AG20443 (cell line): ENCODE results near the gene CTNNA3.

Experiments
- DNase-seq: peaks from one replicate; pipeline ENCODE4 v3.0.0; 2012; ENCODE audit warnings: low spot score, mixed read lengths

The CTNNA3 gene

DNA sequence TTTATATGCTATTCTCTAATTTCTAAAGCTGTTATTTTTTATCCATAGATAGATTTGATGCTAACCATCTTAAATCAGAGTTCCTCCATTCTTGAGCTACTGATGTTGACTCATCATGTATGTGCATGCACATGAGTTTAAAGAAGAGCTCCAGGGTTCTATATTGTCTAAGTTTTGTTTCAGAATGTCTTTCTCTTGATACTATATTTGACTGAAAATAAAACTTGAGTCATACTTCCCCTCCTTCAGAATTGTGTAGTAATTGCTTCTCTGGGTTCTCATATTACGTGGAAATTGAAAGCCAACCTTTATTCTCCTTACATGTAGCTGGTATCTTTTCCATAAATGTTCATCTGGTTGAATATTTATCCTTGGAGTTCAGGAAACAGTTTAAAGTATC is 680.8 kb downstream of the CTNNA3 start:
- no peak for DNase-seq

DNA sequence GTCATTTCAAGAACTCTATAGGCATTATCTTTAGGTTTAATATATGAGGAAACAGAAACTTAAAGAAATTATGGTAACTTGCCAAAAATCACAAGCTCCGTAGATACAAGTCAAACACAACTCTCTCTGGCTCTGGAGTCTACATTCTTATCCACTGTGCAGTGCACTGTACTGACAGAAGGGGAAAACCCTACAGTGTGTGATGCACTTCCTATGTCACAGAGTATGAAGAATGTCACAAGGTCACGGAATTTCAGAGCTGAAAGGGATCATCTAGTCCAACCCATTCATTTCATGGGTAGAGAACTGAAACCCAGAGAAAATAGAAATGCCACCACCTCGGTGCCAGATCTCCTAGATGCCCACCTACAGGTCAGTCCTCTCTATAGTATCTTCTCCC is 684.0 kb downstream of the CTNNA3 start:
- DNase-seq = no peak

DNA sequence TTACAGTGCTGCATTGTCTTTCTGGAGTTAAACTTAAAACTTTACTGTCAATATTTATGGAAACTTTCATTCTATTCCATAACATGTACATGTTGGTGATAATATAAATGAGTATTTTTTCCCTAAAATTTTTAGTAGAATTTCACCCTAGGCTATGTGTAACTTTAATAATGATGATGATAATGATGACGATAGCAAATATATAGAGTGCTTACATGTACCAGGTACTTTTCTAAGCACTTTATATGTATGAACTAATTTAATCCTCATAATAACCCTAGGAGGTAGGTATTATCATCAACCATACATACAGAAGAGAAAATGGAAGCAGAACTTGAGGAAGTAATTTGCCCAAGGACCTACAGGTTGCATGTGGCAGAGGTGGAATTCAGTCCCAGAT is 684.5 kb downstream of the CTNNA3 start:
- DNase-seq = no peak

DNA sequence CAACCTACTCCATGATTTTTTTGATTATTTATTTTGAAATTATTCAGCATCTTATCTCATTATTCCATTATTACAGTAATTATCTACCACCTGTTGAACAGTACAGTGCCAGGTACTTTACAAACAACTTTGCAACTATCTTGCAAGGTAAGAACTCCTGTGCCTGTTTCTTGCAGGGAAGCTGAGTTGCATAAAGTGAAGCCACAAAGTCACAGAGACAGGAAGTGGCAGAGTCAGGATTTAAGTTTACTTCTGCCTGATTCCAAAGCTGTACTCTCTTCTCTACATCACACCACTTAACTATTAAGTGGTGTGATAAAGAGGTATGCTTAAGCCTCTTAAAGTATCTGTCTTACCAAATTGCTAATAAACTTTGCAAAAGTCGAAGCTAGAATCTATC is 690.0 kb downstream of the CTNNA3 start:
- no peak for DNase-seq

DNA sequence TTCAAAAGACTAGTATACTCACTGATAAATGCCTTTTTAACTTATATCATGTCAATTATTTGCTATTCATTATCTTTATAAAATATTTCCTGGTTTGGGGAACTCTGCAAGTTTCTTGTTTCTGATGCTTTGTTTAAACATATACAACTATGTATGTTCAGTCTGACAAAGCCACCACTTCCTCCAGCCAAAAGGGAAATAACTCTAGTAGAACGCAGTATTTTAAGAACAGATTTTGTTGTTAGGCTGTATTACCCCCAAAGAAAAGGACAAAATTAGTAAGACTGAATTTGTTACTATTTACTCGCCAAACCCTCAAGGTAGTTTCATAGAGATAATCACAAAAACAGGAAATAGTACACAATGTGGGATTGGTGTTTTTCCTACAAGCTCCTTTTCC is 691.3 kb downstream of the CTNNA3 start:
- DNase-seq = no peak

DNA sequence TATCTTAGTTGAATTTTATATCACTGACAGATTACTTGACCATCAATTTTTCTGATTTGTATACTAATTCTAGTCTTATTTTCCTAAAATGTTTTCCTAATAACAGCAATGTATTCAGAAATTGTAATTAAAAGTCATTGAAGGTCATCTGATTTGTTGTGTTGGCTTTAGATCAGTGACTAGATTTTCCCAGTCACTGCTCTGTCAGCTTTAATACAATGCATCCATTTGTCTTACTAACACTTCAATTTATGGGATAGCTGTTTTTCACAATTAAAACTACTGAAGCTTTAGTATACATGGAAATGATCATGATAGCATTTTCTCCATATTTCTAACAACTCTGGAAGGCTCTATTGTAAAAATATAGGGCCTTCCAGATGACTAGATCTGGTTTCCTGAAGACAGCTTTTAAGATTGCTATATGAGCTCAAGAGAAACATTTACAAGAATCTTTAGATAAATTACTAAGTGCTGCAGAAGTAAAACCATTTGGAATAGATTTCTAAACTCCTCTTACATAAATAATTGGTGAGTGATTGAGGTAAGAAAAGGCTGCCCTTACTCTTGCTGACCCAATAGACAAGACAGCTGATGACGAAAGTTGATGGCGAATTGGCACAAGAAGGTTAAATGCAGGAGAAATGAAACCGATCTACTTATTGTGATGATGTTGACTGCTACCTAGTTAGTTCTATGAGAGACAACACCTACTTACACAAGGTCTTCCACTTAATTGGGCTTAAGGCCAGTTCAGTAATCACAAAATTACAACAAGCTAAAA is 696.0 kb downstream of the CTNNA3 start:
- no peak for DNase-seq

DNA sequence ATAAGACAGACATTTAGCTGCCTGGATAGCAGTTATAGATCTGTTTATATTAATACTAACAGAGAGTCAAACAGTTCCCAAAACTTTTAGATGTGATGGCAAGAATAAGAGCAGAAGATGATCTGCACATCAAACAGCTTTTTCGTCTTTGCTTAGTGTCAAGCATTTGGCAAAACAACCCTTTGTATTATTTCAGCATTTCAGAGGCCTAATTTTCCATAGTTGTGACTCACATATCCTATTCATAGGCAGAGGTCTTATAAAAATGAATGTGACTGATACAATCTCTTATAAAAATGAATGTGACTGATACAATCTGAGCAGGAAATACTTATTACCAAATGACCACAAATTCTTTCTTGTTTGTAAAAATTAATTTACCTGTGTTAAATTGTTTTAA is 699.0 kb downstream of the CTNNA3 start:
- no peak for DNase-seq

DNA sequence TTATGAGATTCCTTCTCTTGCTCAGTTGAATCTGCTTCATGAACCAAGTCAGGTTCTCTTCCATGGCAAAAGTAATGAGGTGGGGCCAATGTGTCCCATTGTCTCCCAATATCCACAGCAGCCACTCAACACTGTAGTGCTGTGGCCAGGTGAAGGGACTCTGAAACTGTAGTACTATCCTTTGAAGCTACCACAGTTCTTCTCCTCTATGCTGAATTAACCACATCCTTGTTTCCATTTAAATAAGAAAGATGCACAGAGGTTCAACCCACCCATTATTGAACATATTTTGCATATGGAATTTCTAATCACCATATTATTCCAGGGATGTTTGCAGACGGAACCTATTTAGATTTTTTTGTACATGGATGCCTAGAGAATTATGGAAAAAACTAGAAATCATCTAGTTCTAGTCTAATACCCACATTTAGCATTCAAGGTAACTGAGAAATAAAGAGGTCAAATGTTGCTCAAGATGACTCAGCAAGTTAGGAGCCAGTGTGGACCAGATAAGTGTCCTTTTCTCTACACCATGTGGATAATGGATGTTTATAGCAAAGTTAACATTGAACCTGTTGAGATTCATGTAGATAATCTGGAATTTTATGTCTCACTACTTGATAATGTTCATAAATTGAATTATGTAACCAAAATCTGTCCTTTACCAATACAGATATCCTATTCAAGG is 705.7 kb downstream of the CTNNA3 start:
- DNase-seq = no peak

DNA sequence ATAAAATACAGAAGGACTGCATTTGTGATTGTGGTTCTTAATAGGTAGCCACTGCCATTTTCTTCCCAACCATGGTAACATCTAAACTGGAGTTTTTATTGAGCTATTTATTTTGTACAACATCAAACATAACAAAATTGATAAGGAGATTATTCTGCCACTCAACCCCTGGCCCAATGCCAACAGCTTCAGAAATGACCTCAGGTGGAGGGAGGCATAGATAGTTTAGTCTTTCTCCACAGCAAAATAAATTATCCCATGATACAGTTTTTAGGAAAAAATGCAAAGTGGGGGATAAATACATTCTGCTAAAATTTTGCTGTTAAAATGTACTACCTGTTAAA is 712.5 kb downstream of the CTNNA3 start:
- DNase-seq = no peak

DNA sequence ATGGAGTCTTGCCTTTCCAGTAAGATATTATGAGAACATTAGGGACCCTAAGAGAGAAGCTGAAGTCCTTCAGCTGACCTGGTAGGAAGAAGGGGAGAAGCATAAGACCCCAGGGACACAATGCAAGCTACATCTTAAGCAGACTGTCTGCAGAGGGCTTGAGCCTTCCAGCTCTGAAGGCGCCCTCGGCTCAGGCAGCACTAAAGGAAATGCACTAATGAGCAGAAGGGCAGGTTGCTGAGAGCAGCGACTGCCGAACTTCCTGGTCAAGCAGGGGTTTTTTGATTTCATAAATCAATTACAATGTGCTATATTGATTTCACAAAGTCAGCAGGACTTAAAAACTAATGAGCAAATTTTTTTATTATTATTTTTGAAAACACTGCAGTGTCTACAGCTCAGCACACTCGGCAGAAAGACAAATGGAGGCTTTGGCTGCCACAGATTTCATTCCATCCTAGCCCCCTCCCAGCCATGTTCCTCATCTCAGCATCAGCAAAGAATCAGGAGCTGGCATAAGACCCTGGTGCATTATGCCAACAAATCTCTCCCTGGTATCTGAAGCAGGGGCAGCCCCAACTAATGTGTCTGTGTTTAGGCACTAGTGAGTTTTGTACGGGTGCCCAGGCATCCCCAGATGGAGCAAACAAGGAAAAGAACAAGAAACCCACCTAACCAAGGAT is 713.1 kb downstream of the CTNNA3 start:
- DNase-seq = no peak

DNA sequence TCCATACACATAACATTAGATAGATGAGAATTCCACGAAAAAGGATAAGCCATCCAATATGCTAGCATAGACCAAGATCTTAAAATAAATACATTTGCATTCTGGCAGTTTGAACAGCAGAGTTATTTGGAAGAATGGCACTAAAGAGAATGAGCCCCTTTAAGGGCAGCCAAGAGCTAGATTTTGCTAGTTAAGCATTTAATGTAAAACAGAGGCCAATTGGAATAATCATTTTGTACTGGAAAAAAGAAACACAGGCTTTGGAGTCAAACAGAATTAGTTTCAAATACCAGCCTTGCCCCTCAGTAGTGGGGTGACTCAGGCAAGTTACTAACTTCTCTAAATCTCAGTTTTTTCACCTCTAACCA is 714.0 kb downstream of the CTNNA3 start:
- no peak for DNase-seq

DNA sequence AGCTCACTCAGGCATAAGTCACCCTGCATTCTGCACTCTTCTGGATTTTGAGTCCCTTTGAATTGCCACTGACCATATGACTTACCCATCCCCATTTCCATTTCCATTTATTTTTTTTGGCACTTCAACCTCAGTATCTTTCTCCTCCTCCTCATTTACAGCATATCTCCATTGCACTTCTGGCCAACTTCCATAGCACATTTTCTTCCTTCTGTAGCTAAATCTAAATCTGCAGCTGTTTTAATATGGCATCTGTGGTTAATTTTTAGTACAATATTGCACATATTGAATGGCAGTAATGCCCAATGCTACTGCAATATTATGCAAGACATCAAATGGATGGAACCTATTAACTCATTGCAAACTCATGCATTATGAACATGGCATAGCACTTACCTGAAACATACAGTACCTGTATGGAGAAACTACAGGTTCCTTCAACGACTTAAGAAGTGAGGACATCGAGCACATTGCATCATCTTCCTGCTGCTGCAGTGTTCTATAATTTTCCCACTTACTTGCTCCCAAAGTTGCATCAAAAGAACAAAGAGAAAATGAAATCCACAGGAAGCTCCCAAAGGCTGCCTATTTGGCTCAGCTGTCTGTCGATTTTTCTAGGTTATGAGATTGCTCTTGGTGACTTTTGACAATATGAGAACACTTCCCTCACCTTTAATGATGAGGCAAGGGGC is 714.5 kb downstream of the CTNNA3 start:
- no peak for DNase-seq

DNA sequence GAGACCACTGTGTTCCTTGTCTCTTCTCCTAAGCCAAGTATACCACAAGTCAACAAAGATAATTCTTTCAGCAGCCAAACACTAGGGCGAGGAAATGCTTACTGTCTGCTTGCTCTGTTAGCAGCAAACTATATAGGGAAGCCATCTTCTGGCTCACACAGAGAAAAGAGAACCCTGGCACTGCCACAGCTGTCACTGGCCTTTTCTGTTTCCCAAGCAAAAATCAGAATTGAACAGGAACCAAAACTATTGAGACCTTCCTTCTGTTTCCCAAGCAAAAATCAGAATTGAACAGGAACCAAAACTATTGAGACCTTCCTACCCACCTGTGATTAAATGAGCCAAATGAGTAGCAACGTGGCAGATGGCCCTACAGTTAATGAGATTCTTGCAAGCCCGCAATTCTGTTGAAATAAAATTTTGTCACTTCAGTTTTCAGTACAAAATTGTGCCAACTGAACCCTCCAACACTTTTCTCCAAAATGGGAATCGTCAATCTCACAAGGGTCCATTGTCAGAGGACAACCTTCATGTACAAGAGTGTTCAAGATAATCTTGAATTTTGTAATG is 715.7 kb downstream of the CTNNA3 start:
- no peak for DNase-seq

DNA sequence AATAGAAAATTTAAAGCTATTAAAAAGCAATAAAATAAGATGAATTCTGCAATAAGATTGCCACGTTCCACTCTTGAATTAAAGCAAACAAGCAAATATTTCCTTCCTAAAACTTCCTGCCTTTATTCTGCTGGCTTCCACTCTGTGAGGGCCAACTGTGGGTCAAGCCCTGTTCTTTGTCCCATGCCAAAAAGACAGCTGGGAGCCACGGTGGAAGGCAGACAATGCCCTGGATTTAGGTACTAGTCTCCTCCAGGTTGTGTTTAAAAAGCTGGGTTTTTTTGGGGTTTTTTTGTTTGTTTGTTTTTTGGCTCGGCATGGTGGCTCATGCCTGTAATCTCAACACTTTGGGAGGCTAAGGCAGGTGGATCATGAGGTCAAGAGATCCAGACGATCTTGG is 731.0 kb downstream of the CTNNA3 start:
- DNase-seq = no peak

DNA sequence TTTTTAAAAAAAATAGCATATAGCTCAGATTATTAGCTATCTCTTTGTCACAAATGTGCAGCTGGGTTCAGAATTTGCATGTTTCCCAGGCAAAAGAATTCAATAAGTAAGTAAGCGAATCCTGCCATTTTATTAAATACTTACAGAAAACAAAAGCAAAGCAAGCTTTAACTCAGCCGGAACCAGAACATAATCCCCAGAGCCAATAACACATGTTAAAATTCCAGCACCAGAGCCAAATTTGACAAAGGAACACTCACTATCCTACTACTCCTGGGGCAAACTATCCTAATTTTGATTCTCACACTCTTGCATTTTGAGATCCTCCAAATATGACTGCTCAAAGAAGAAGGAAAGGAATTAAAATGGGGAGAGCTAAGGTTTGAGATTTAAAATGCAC is 737.5 kb downstream of the CTNNA3 start:
- no peak for DNase-seq

DNA sequence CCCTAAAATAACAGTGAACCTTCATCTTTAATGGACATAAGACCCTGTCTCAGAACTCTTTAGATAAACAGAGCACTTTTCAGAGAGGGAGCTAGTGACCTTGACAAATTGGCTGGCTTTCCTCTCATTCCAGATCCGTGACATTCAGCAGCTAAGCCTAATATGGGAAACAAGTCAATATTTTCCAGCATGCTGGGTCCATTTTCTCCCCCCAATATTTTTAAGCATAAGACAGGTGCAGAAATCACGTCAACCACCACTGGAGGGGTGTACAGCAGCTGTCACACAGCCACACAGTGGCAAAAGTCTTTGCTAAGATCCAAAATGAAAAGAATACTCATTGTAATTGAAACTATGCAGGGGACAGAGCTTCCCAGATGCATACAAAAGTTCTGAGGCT is 744.1 kb downstream of the CTNNA3 start:
- DNase-seq = no peak

DNA sequence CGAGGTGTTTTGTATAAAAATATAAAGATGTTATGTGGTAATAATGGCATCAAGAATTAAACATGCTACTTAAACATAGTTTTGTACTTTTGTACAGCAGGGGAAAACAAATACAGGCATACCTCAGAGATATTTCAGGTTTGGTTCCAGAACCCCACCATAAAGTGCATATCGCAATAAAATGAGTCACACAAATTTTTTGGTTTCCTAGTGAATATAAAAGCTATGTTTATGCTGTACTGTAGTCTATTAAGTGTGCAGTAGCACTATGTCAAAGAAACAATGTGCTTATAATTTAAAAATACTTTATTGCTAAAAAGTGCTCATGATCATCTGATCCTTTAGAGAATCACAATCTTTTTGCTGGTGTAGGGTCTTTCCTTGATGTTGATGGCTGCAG is 752.4 kb downstream of the CTNNA3 start:
- no peak for DNase-seq

DNA sequence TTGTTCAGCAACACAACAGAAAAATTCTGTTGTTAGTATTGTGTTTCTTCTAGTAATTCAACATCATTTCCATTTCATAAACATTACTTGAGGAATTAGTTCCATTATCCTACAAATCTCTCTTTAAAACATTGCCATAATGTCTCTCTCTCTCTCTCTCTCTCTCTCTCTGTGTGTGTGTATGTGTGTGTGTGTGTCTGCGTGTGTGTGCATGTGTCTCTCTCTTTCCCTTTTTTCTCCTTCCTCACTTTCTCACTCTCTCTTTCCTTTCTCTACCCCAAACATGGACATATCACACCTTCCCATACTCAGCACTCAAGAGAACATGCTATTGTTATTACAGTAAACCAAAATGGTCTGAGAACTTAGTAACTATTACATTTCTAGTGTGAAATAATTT is 753.6 kb downstream of the CTNNA3 start:
- no peak for DNase-seq

DNA sequence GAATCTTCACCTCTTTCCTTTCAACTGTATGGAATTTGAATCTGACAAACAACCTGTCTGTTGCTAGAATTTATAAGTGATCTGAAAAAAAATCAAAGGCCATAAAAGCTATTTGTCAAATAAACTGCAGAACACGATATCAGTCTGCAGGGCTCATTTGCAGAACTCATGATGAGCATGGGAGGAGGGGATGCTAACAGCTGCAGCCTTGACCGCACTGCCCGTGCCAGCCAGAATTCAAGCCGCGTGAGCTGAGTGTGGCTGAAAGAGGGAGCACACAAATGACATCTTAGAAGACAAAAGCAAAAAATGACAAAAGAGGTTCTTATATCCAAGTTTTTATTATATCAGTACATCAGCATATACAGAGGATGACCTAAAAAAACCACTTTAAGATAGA is 754.5 kb downstream of the CTNNA3 start:
- DNase-seq = no peak

DNA sequence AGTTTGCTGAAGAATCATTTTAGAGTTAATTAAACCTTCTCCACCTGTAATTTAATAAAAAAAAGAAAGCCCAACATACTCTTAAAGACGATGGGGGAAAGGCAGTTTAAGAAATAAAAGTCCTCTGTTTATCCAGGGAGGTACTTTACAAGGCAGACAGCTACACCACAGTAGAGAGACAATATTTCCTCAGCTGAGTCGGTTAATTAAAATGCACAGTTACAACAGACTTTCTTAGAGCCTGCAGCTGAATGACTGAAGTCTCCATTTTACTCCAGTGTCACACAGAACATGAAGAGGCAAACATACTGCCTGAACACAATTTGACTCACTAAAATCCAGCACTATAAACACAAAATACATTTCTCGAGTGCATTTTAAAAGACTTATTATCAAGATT is 755.0 kb downstream of the CTNNA3 start:
- no peak for DNase-seq

DNA sequence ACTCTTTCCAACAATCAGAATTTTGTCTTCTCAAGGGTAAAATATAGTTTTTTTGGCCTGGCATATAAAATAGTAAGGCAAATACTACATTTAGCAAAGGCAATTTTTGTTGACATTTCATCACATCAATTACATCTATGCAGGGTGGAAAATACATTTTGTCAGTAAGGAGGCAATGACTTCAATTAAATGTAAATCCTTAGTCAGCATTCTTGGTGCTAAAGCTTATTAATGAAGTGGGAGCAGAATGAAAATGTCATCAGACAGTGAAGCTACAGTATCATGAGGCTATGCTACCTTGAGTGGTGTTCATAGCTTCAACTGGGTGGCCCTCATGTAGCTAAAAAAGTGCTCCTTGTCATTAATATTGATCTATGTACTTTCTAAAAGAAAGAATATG is 761.3 kb downstream of the CTNNA3 start:
- DNase-seq = no peak

DNA sequence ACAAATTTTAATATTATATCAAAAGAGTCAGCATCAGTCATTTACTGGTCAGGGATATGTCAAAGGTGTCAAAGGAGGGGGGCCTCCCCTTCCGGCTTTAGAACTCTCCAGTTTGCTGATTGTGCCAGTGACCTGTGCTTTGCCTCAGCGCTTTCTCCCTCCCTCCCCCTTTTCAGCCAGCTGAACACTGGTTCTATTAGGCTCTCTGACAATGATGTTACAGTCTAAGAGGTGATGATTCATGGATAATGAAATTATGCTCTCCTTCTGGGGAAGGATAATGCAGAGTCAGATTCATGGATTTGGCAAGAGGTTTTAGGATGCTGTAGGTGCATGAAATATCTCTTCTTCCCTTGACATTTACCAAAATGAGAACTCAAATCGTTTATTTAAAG is 764.0 kb downstream of the CTNNA3 start:
- no peak for DNase-seq
